ENCODE measurements around the gene LMO1.
A peak's percentile ranks its signal among the peaks of the same experiment; 100 is the strongest.

The LMO1 gene
- 0 to 0.07 (median 0) reads per million in 18 experiments for total RNA-seq

- peak; percentile 59 to 70 for DNase-seq
Measured at GRCh38 chr11:8263769-8264410, at the start of gene LMO1. Gene LMO1 (minus strand): TSS chr11:8263878. CDS start chr11:8263362, 516 bp downstream.

GRCh38 chr11:8312986-8313385, 49.3 kb upstream of the LMO1 start:
- DNase-seq: no peak

DNA sequence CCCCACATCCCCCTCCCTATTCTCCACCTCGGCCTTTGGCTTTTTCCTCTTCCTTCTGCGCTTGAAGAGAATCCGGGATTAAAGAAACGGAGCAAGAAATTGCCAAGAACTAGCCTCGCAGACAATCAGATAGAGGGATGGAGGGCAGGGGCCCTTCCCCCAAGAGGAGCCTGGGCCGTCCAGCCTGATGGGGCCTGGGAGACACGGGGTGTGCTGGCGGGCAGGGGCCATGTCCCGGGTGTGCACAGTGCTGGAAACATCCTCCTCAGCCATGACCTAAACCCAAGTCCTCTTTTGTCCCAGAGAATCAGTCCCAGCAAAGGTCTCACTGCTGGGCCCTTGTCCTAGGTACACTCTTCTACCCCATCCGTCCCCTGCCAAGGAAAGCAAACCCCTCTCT, 47.7 kb upstream of the LMO1 start:
- no peak for DNase-seq

DNA sequence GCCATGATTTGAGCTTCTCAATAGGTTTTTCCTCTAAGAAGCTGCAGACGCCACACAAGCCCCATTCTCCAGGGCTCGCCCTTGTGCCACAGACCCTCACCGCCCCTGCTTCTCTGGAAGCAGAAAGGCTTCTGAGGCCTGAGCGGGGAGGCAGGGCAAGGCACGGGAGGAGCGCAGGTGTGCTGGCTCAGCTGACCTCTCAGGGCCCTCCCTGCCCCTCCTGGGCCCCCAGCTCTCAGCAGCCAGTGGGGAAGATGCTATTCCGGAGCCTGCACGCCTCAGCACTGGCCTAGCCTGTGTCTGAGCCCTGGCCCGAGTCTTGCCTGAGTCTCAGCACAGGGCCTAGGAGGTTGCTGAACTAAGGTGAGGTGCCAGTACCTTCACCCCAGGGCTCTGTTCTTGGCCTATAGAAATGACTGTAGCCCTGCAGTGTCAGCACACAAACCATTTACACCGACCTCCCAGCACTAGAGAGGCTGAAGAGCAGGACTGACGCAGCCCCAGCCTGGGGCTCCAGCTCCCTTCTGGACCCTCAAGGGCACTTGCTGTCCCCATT, 47.1 kb upstream of the LMO1 start:
- no peak for DNase-seq

- DNase-seq: no peak
Measured at GRCh38 chr11:8309862-8310261, 46.2 kb upstream of the LMO1 start.

DNA sequence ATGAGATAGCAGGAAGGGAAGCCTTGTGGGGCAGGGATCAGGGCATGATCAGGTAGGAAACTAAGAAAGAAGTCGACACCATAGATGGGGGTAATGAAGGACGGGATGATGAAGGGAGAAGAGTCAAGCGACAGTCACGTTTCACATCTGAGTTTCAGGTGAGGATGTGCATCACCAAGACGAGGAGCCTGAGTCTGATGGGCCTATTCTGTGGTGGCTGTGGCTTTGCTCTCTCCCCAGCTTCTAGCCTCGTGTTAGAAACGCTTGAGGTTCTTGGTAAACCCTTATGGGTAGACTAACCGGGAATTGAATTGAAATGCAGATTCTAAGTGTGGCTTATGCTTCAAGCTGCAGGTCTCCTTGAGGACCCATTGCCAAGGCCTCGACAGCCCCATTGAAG, 45.6 kb upstream of the LMO1 start:
- DNase-seq: no peak

DNA sequence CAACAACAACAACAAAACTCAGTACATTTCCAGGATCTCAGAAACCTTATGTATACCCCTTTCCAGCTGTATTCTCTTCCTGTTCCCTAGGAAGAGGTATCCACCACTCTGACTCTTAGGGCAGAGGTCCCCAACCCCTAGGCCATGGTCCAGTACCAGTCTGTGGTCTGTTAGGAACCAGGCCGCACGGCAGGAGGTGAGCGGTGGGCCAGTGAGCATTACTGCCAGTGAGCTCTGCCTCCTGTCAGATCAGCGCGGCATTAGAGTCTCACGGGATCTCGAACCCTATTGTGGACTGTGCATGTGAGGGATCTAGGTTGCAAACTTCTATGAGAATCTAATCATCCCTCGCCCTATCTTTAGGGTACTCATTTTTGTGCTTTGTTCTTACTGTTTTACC, 43.9 kb upstream of the LMO1 start:
- DNase-seq: no peak

- DNase-seq: no peak
Measured at GRCh38 chr11:8301622-8302021, 37.9 kb upstream of the LMO1 start.

GRCh38 chr11:8298801-8299786, 35.4 kb upstream of the LMO1 start:
- DNase-seq: no peak

DNA sequence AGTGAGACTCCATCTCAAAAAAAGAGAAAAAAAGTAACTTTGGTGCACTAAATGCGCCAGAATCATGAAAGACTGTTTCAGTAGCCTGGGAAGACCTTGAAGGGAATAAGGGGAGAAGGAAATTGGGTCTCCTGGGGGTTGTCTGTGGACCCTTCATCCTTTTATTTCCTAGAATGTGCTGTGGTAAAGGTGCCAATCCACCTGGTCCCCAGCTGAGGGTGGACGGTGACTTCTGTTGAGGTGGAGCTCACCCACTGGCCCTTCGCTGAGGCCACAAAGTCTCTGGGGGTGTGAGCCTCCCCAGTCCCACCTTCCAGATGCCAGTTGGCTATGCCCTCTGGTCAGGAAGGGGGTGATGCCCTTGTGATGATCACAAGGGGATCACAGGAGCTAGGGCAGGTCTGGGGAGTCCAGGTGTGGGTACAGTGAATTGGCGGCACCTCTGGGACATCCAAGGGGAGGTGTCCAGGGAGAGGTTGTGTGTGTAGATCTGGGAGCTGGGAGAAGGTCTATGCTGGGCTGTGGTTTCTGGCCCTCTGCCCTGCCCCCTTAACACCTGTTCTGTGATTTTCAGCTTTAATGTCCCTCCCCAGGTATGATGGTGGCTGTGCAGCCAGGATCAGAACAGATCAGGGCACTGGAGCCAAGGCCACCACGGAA, 34.2 kb upstream of the LMO1 start:
- no peak for DNase-seq

DNA sequence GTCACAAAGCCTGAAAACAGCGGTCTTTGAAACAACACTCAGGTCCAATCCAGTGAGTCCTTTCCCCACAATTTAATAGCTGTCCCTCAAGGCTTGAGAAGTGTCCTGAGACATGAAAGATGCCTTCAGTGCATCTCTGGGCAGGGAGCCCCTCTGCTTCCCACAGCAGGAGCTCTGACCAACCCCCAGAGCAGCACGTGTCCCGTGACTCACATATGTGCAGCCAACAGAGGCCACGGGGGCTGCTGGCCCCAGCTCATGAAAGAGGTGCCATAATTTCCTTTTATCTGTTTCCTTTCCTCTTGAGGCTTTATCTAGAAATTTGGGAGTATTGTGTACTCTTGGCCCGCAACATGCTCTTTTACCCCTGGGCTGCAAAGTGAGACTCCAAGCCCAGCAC, 33.2 kb upstream of the LMO1 start:
- no peak for DNase-seq

DNA sequence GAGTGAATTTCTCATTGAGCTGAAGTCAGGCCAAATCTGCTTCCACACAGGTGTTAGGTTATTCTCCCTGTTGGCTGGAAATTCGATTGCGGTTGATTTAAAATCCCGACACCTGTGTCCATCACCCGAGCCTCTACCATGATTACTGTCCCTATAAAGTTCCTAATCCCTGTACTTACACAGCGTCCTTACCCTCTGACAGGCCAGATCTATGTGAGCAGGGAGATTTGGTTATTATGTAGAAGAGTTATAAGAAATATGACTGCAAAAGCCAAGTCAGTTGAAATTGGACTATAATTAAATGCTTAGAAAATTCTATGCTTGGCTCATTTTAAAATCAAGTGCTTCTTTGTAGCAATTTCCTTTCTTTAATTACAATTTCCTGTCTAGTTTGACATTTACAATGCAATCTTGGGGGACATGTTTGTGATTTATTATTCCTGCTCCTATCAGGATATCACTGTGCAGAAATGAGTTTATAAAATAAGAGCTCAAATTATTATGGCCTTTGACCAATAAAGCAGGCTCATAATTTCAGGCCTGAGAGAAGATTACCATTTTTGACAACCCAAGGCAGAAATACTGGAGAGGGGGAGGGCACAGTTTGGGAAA, 32.5 kb upstream of the LMO1 start:
- no peak for DNase-seq

GRCh38 chr11:8294251-8294935, 30.7 kb upstream of the LMO1 start:
- DNase-seq: no peak

- DNase-seq: no peak
Measured at GRCh38 chr11:8293171-8293570, 29.5 kb upstream of the LMO1 start.

DNA sequence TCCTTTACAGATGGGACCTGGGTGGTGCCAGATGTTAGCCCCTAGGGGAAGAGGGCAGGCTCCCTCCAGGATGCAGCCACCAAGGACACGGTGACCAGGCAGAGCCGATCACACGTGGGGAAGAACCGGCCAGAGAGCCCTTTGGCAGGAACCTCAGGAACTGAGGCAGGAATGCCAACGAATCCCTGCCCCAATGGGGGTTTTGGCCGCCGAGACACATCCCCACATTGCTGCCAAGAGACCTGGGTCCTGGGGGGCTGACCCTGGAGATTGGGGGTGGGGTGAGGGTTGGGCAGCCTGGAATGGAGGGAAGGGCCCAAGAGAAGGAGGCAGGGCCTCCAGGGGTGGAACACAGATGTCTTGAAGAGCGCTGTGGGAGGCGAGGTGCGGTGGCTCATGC, 28.7 kb upstream of the LMO1 start:
- no peak for DNase-seq

GRCh38 chr11:8291421-8292350, 28.0 kb upstream of the LMO1 start:
- DNase-seq: no peak

DNA sequence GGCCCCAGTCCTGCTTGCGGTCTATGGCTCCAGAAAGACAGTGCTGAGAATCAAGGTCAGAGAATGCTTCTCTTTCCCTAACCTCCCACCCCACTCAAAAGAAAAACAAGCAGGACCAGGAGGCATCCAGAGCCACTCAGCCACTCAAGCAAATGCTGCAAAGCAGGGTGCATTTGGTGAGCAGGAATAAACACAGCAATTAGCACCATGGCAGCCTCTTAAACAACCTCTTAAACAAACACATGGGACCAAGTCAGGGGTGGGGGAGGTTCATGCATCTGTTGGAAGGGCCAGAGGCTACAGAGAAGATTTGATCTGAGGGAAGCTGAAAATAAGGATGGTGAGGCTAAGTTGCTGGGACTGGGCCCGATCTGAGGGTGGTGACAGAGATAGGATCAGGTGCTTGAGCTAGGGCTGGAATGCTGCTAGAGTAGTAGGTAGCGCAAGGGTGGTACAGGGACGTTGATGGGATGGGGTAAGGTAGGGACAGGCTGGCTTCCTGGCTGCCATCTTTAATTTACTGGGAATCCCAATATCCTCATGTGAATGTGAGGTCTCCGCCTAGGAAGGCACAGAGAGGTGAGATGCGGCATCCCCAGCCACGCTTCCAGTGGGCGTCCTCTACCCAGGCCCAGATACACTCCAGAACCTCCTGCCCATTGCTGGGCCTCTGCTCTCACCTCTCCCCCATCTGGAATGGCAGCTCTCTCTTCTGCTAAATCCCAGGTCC, 26.6 kb upstream of the LMO1 start:
- no peak for DNase-seq

- no peak for DNase-seq
Measured at GRCh38 chr11:8289492-8289918, 25.8 kb upstream of the LMO1 start.

DNA sequence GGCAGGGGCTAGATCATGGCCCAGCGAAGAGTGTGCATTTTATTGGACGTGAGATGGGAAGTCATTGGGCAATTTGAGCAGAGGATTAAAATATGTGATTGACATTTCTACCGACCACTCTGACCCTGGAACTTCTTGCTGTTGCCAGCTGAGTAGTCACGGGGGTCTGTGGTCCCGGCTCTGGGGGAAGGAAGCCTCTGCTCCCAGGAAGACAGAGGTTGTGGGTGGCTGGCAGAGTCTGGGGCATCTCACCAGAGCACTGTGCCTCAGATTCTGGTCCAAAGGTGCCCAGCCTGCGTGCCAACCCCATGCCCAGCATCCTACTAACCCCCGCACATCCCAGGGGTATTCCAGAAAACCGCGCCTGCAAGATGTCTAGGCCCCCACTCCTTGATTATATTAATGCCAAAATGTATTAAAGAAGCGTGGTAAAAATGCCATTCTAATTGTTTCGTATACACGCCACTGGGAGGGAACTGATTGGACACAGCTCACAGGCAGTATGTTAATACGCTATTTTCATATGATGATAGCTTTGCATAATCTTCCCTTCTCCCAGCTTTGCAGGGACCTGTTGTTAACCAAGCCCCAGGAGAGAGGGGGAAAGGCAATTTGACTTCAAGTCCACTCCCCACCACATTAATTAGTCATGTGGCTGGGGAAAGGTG, 25.3 kb upstream of the LMO1 start:
- DNase-seq: no peak

Measured in inflammatory macrophage (primary cell).